ENCODE data around the gene FAM240A. TPM values are rescaled to one million over a fixed set of nuclear protein-coding genes. Genes with fewer than 3 reads are reported as not detected.
"Not testable (repeated sequence)": the region's sequence is repeated elsewhere in the genome, so short reads cannot be mapped to it uniquely, and the experiment has no call there.

Gene FAM240A
- total and polyA plus RNA-seq, 10 of the 15 experiments (the other 5 are each of a cell fraction or from before 2014, with no cell fraction given), result not detected

DNA sequence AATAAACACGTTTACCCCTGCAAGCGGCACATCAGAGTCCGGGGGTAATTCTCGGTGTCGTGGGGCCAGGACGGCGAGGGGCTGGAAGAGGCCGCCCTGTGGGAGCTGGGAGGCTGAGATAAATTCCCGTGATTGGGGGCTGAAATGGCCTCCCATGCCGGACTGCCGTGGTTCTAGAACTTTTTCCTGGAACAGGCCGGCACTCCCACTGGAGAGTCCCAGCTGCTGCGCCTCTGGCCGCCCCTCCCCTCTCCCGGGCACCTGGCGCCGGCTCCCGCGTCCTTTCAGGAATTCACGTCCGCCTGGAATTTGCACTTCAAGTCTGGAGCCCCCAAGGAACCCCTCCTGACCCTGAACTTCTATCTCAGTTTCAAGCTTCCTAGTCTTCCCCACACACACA is 35.4 kb upstream of the FAM240A start (continued):
- TF ChIP-seq, protein P1, sequence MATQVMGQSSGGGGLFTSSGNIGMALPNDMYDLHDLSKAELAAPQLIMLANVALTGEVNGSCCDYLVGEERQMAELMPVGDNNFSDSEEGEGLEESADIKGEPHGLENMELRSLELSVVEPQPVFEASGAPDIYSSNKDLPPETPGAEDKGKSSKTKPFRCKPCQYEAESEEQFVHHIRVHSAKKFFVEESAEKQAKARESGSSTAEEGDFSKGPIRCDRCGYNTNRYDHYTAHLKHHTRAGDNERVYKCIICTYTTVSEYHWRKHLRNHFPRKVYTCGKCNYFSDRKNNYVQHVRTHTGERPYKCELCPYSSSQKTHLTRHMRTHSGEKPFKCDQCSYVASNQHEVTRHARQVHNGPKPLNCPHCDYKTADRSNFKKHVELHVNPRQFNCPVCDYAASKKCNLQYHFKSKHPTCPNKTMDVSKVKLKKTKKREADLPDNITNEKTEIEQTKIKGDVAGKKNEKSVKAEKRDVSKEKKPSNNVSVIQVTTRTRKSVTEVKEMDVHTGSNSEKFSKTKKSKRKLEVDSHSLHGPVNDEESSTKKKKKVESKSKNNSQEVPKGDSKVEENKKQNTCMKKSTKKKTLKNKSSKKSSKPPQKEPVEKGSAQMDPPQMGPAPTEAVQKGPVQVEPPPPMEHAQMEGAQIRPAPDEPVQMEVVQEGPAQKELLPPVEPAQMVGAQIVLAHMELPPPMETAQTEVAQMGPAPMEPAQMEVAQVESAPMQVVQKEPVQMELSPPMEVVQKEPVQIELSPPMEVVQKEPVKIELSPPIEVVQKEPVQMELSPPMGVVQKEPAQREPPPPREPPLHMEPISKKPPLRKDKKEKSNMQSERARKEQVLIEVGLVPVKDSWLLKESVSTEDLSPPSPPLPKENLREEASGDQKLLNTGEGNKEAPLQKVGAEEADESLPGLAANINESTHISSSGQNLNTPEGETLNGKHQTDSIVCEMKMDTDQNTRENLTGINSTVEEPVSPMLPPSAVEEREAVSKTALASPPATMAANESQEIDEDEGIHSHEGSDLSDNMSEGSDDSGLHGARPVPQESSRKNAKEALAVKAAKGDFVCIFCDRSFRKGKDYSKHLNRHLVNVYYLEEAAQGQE (IDR thresholded peaks at IDR 0.05; ENCODE audit: low read depth, low read length), result no peak

DNA sequence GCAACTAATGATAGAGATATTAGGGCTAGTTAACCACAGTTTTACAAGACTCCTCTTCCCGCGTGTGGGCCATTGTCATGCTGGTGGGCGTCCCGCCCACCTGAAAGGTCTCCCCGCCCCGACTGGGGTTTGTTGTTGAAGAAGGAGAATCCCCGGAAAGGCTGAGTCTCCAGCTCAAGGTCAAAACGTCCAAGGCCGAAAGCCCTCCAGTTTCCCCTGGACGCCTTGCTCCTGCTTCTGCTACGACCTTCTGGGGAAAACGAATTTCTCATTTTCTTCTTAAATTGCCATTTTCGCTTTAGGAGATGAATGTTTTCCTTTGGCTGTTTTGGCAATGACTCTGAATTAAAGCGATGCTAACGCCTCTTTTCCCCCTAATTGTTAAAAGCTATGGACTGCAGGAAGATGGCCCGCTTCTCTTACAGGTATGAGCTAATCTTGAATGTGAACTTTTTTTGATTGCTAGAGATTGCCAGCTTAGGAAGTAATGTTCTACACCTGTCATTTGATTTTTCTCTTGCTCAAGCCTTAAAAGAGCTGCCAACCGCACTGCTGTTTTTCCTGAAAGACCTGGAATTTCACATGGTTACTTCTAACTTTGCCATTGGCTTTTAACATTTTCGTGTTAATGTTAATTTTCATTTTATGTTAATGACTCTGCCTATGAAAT is 34.6 kb upstream of the FAM240A start:
- SMC1A ChIA-PET (ENCODE audit: uncharacterized antibody, unreplicated experiment); H3K36me3 ChIP-seq (ENCODE audit: control insufficient read depth in 2 of 2, insufficient read depth in 2 of 2, low read length in 1 of 2); H3K4me3 ChIP-seq; POLR2A ChIA-PET; H3K4me2 ChIP-seq (ENCODE audit: control insufficient read depth, insufficient read depth); intact Hi-C loops (cut with micrococcal nuclease; ENCODE audit: unreplicated experiment); DNase-seq (ENCODE audit: low read depth, low spot score); FAIRE-seq; RAD21 ChIA-PET (ENCODE audit: unreplicated experiment); H3K27ac ChIP-seq (ENCODE audit: control insufficient read depth, insufficient read depth); H3K9ac ChIP-seq (ENCODE audit: control insufficient read depth, insufficient read depth, low read length); H3K4me1 ChIP-seq (ENCODE audit: control insufficient read depth, insufficient read depth, low read length); H2AFZ ChIP-seq (ENCODE audit: control insufficient read depth, low read depth, low read length); ATAC-seq; H3K79me2 ChIP-seq (ENCODE audit: control insufficient read depth, insufficient read depth, low read length); BruUV-seq (replicated peaks); in situ Hi-C loops (cut with MboI); H3K27me3 ChIP-seq (replicated peaks in 1 of 2; ENCODE audit: control insufficient read depth in 2 of 2, insufficient read depth in 2 of 2, low read length in 1 of 2); CTCF ChIA-PET; H3K9me3 ChIP-seq (replicated peaks; ENCODE audit: control insufficient read depth, insufficient read depth, low read length); H4K20me1 ChIP-seq (ENCODE audit: control insufficient read depth, insufficient read depth): not testable (repeated sequence)
- WGBS (ENCODE audit: insufficient coverage, insufficient replicate concordance, low lambda C conversion rate, missing lambda C conversion rate), result 58% methylated on average over 15 of the region's 18 CpGs

Measured in GM12878 (cell line).